Osteocyte (in vitro differentiated cells): ENCODE measurements around the gene TFG. TPM values are rescaled to one million over a fixed set of nuclear protein-coding genes. Genes with fewer than 3 reads are reported as not detected.

Source experiments
- DNase-seq: peaks from one replicate; pipeline ENCODE4 v3.0.0; 2021; ENCODE audit warnings: mixed read lengths; ENCODE audit not compliant: unreplicated experiment; ENCODE audit errors: extremely low spot score
- H3K27ac Mint-ChIP-seq: one replicate; pipeline ENCODE4 v1.8.0; 2021; ENCODE audit warnings: mild to moderate bottlenecking, mixed read lengths; ENCODE audit not compliant: unreplicated experiment
- H3K27me3 Mint-ChIP-seq: one replicate; pipeline ENCODE4 v1.8.0; 2021; ENCODE audit warnings: mixed read lengths; ENCODE audit not compliant: unreplicated experiment
- H3K36me3 Mint-ChIP-seq: one replicate; pipeline ENCODE4 v1.8.0; 2021; ENCODE audit warnings: mixed read lengths; ENCODE audit not compliant: unreplicated experiment
- H3K4me1 Mint-ChIP-seq: one replicate; pipeline ENCODE4 v1.8.0; 2021; ENCODE audit warnings: mixed read lengths; ENCODE audit not compliant: unreplicated experiment
- H3K4me3 Mint-ChIP-seq: one replicate; pipeline ENCODE4 v1.8.0; 2021; ENCODE audit warnings: mild to moderate bottlenecking, moderate library complexity, mixed read lengths; ENCODE audit not compliant: unreplicated experiment
- H3K9me3 Mint-ChIP-seq: one replicate; pipeline ENCODE4 v1.8.0; 2021; ENCODE audit warnings: mixed read lengths; ENCODE audit not compliant: unreplicated experiment
- total RNA-seq: library from RNA; stranded (reverse); gene quantifications from 2 replicates; pipeline ENCODE4 v1.2.1, GENCODE V29; 2021
- TF ChIP-seq, protein P1 (sequence below): fragments of 200-600 bp; sonication (generic); IDR thresholded peaks from 2 replicates; pipeline ENCODE4 v1.5.0; 2021; ENCODE audit warnings: antibody characterized with exemption, mild to moderate bottlenecking, moderate library complexity

TFG gene
- total RNA-seq, 1 donor from 2014 or later, result 119 TPM

DNA sequence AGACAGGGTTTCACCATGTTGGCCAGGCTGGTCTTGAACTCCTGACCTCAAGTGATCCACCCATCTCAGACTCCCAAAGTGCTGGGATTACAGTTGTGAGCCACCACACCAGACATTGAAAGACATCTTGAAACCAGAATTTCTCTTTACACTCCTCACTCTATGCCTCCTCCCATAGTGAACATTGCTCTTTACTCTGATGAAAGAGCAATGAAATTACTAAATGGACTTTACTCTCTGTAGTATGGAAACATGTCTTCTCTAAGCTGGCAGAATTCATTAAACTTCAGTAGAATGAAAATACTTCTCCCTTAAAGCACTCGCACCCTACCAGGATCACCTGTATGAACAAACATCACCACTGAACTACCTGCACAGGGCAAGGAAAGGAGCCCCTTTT, 27.8 kb upstream of the TFG start:
- Mint-ChIP-seq H3K4me3 (no peak overlapping the region), H3K36me3 (peaks cover 2% of the 10 kb centered on the region), H3K9me3 (peaks cover 15% of the 10 kb centered on the region), H3K4me1 (no peaks in the 10 kb centered on the region), H3K27me3 (peaks cover 41% of the 10 kb centered on the region), H3K27ac (no peak overlapping the region)
- DNase-seq, result no peak
- TF ChIP-seq, protein P1, sequence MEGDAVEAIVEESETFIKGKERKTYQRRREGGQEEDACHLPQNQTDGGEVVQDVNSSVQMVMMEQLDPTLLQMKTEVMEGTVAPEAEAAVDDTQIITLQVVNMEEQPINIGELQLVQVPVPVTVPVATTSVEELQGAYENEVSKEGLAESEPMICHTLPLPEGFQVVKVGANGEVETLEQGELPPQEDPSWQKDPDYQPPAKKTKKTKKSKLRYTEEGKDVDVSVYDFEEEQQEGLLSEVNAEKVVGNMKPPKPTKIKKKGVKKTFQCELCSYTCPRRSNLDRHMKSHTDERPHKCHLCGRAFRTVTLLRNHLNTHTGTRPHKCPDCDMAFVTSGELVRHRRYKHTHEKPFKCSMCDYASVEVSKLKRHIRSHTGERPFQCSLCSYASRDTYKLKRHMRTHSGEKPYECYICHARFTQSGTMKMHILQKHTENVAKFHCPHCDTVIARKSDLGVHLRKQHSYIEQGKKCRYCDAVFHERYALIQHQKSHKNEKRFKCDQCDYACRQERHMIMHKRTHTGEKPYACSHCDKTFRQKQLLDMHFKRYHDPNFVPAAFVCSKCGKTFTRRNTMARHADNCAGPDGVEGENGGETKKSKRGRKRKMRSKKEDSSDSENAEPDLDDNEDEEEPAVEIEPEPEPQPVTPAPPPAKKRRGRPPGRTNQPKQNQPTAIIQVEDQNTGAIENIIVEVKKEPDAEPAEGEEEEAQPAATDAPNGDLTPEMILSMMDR, result no peak

DNA sequence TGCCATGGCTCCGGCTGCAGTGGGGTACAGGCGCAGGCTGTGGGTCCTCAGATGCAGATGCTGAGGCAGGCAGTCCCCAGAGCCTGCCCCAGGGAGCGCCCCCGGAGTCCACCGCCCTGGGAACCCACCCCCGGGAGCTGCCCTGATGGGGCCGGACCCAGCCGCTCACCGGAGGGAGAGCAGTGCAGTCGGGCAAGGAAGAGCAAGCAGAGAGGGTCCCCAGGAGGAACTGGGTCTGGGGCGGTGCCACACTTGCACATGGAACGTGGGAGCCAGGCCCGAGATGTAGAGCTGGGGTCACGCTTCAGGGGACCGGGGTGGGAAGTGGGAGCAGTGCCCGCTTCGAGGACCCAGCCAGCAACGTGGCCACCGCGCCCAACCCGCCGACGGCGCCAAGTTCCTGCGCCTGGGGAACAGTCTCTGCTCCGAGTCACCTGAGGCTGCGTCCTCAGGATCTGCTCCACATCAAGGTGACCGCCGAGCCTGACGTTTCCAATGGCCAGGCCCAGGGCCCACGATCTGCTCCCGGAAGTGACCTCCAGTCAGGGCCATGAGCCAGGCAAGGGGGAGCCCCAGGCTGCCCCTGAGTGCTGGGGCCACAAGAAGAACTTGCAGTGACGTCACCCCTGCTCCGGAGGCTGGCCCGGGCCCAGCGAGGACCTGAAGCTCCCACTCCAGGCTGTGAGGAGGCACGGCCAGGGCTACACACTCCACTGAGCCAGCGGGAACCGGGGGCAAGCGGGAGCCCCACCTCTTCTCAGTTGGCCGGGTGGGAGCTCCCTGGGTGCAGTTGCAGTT, 27.0 kb upstream of the TFG start:
- Mint-ChIP-seq H3K36me3 (peaks cover 2% of the 10 kb centered on the region), H3K27me3 (peaks cover 38% of the 10 kb centered on the region), H3K4me3 (no peak overlapping the region), H3K4me1 (no peaks in the 10 kb centered on the region), H3K9me3 (peaks cover 11% of the 10 kb centered on the region), H3K27ac (no peak overlapping the region)
- TF ChIP-seq, protein P1, result no peak
- no peak for DNase-seq

DNA sequence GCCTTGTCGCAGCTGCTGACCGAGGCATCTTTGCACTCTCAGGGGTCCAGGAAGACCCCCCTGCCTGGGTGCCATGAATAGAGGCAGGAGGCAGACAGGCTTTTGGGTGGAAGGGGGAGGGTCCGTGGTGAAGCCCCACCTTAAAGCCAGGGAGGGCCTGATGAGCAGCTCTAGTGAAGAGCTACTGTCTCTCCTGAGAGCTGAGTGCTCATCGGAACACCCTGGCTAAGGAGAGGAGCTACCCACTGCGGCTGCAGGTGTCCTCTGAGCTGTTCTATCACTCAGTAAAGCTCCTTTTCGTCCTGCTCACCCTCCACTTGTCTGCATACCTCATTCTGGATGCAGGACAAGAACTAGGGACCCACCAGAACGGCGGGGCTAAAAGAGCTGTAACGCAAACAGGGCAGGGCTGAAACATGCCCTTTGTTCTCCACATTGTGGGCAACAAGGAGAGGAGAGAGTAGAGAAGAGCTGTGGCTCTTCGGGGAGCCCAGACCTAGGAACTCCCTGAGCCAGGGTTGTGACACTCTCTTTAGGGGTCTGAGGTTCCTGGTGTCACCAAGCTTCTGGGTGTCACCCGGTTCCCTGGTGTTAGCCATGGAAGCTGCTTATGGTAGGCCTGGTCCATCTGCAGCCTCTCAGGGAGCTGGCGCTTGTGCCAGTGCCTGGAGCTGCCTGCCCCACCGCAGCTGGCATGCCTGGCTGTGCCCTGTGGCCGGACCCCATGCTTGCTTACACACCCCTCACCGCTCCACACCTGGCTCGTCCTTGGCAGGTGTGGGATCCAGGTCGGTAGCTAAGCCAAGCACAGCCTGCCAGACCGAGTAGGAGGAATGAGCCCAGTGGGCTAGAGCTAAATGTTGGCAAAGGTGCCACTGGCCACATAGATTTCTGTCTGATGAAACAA, 26.2 kb upstream of the TFG start:
- no peak overlapping the region for H3K4me3 Mint-ChIP-seq
- TF ChIP-seq, protein P1, result no peak
- H3K4me1 Mint-ChIP-seq, result no peaks in the 10 kb centered on the region
- DNase-seq, result no peak
- H3K36me3 Mint-ChIP-seq, result peaks cover 2% of the 10 kb centered on the region
- no peak overlapping the region for H3K27ac Mint-ChIP-seq
- H3K9me3 Mint-ChIP-seq, result peaks cover 3% of the 10 kb centered on the region
- peaks cover 29% of the 10 kb centered on the region for H3K27me3 Mint-ChIP-seq

DNA sequence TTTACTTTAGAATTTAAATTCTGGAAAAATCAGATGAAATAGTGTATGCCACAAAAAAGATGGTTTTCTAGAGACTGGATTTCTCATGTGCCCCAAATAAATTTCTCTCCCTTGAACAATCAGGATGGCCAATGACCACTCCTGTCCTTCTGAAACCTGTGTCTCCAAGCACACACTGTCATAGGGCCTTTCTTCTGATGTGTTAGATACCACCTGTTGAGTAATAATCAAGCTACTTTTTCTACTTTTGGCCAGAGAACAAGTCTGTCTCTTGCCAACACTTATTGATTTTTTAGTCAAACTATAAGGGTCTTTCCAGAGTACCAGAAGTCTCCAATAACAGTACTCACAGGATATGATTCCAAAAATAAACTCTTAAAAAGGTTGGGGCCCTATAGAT, 16.1 kb upstream of the TFG start:
- DNase-seq, result no peak
- Mint-ChIP-seq H3K9me3 (peaks cover 9% of the 10 kb centered on the region), H3K27me3 (peaks cover 68% of the 10 kb centered on the region), H3K27ac (no peak overlapping the region), H3K36me3 (no peaks in the 10 kb centered on the region), H3K4me3 (no peak overlapping the region), H3K4me1 (peaks cover 3% of the 10 kb centered on the region)
- TF ChIP-seq, protein P1, result no peak

DNA sequence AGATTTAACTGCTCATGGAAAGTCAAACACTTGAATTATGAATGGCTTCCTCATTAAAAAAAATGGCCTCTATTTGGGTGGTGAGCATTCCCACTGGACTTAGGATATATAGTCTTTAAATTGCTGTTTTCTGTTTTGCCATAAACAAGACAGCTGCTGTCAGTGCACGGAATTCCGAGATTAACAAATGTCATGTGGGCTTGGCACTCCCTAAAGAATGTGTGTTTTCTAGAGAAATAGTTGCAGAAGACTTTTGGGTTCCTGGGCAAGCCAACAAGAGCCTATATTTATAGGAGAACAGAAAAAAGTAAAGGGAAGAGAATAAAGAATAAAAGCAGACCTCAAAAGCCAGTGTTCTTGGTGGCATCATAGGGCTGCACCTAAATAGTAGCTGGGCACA, 13.6 kb upstream of the TFG start:
- H3K27me3 Mint-ChIP-seq, result peaks cover 72% of the 10 kb centered on the region
- H3K9me3 Mint-ChIP-seq, result no peaks in the 10 kb centered on the region
- peaks cover 3% of the 10 kb centered on the region for H3K4me1 Mint-ChIP-seq
- H3K27ac Mint-ChIP-seq, result no peak overlapping the region
- H3K36me3 Mint-ChIP-seq, result no peaks in the 10 kb centered on the region
- no peak overlapping the region for H3K4me3 Mint-ChIP-seq
- no peak for DNase-seq
- TF ChIP-seq, protein P1, result no peak
